Measurements from ENCODE around the gene ARHGEF1. TPM values are rescaled to one million over a fixed set of nuclear protein-coding genes. Genes with fewer than 3 reads are reported as not detected.

ARHGEF1 gene
- total RNA-seq, 1 donor from 2014 or later = 114 TPM

DNA sequence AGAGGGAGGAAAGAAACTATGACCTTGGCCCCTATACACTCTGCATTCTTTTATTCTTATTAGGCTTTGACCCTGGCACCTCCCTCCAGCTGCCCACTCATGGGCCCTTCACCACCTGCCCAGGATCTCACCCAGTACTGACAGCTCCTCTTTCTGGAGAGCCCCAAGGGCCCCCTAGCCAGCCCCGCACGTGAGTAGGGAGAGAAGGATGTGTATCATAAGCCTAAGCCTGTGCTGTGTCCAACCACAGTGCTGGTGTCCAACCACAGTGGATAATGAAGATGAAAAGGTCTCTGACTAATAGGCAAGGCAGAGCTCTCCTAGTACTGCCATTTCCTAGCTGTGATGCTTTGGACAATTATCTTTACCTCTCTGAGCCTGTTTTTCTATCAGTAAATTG is 33.9 kb upstream of the ARHGEF1 start:
- Histone ChIP-seq H3K36me3 (no peaks in the 10 kb centered on the region), H3K27ac (no peak overlapping the region), H3K27me3 (no peaks in the 10 kb centered on the region), H3K4me1 (no peaks in the 10 kb centered on the region), H3K4me3 (no peak overlapping the region), H3K9me3 (no peaks in the 10 kb centered on the region)
- intact Hi-C loops (cut with DNase I) = no loop called here
- no peak for DNase-seq (ENCODE audit: extremely low spot score in 2 of 2)
- no peak for TF ChIP-seq POLR2AphosphoS5 (IDR thresholded peaks at IDR 0.05; ENCODE audit: insufficient read depth in 1 of 2, low read depth in 1 of 2)
- TF ChIP-seq, protein P1, sequence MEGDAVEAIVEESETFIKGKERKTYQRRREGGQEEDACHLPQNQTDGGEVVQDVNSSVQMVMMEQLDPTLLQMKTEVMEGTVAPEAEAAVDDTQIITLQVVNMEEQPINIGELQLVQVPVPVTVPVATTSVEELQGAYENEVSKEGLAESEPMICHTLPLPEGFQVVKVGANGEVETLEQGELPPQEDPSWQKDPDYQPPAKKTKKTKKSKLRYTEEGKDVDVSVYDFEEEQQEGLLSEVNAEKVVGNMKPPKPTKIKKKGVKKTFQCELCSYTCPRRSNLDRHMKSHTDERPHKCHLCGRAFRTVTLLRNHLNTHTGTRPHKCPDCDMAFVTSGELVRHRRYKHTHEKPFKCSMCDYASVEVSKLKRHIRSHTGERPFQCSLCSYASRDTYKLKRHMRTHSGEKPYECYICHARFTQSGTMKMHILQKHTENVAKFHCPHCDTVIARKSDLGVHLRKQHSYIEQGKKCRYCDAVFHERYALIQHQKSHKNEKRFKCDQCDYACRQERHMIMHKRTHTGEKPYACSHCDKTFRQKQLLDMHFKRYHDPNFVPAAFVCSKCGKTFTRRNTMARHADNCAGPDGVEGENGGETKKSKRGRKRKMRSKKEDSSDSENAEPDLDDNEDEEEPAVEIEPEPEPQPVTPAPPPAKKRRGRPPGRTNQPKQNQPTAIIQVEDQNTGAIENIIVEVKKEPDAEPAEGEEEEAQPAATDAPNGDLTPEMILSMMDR (IDR thresholded peaks at IDR 0.05) = no peak

- no peak for DNase-seq (ENCODE audit: extremely low spot score in 2 of 2)
- Histone ChIP-seq H3K27ac (no peak overlapping the region), H3K4me1 (no peaks in the 10 kb centered on the region), H3K9me3 (no peaks in the 10 kb centered on the region), H3K36me3 (no peaks in the 10 kb centered on the region), H3K4me3 (no peak overlapping the region), H3K27me3 (no peaks in the 10 kb centered on the region)
- intact Hi-C loops (cut with DNase I) = no loop called here
- no peak for TF ChIP-seq POLR2A (IDR thresholded peaks at IDR 0.05)
- TF ChIP-seq, protein P1 (IDR thresholded peaks at IDR 0.05) = no peak
- no peak for TF ChIP-seq POLR2AphosphoS5 (IDR thresholded peaks at IDR 0.05; ENCODE audit: insufficient read depth in 1 of 2, low read depth in 1 of 2)
Observed at GRCh38 chr19:41850381-41850780, 32.6 kb upstream of the ARHGEF1 start.

DNA sequence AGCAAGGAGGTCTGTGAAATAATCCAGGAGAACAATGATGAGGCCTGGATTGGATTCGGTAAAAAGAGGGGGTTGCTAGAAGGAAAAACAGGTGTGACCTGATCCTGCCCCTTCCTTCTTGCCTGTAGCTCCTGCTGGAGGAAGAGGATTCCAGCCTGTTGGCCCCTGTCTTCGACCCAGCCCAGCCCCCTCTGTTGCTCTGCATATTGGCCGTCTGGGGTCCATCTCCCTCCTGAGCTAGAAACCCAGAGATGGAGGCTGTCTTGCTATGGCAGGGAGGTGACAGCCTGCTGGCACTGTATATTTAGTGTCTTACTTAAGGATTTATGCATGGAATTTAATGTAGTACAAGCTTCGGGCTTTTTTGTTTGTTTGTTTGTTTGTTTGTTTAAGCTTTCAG is 31.5 kb upstream of the ARHGEF1 start:
- TF ChIP-seq POLR2A (IDR thresholded peaks at IDR 0.05) (no peak), POLR2AphosphoS5 (IDR thresholded peaks at IDR 0.05; ENCODE audit: insufficient read depth in 1 of 2, low read depth in 1 of 2) (no peak)
- TF ChIP-seq, protein P1 (IDR thresholded peaks at IDR 0.05) = no peak
- intact Hi-C loops (cut with DNase I) = no loop called here
- no peak for DNase-seq (ENCODE audit: extremely low spot score in 2 of 2)
- no peaks in the 10 kb centered on the region for H3K9me3 ChIP-seq
- H3K4me3 ChIP-seq = no peak overlapping the region
- H3K36me3 ChIP-seq = no peaks in the 10 kb centered on the region
- no peaks in the 10 kb centered on the region for H3K4me1 ChIP-seq
- no peaks in the 10 kb centered on the region for H3K27me3 ChIP-seq
- no peak overlapping the region for H3K27ac ChIP-seq

DNA sequence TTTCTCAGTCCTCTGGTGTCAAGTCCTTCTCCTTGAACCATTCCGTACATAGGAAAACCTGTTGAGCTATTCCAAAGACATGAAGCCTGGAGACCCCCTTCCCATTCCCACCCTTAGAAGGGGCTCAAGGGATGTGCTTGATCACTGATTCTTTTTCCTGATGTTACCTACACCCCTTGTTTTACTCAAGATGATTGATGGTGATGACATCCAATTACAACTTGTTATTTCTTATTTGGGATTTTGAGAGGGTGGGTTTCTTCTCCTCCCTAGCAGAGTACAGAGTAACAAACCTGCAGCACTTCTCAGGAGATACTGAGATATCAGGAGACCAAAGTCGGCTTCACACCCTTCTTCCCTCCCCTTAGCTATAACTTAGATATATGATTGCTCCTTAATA is 29.6 kb upstream of the ARHGEF1 start:
- no peak for DNase-seq (ENCODE audit: extremely low spot score in 2 of 2)
- Histone ChIP-seq H3K4me3 (no peak overlapping the region), H3K4me1 (no peaks in the 10 kb centered on the region), H3K27ac (no peak overlapping the region), H3K27me3 (no peaks in the 10 kb centered on the region), H3K9me3 (no peaks in the 10 kb centered on the region), H3K36me3 (no peaks in the 10 kb centered on the region)
- TF ChIP-seq POLR2A (IDR thresholded peaks at IDR 0.05) = no peak
- TF ChIP-seq POLR2AphosphoS5 (IDR thresholded peaks at IDR 0.05; ENCODE audit: insufficient read depth in 1 of 2, low read depth in 1 of 2) = no peak
- TF ChIP-seq, protein P1 (IDR thresholded peaks at IDR 0.05) = no peak
- intact Hi-C loops (cut with DNase I) = no loop called here

- DNase-seq (ENCODE audit: extremely low spot score in 2 of 2) = no peak
- no peaks in the 10 kb centered on the region for H3K9me3 ChIP-seq
- TF ChIP-seq POLR2AphosphoS5 (IDR thresholded peaks at IDR 0.05; ENCODE audit: insufficient read depth in 1 of 2, low read depth in 1 of 2) = no peak
- TF ChIP-seq, protein P1 (IDR thresholded peaks at IDR 0.05) = no peak
- TF ChIP-seq POLR2A (IDR thresholded peaks at IDR 0.05) = no peak
- H3K4me3 ChIP-seq = no peak overlapping the region
- H3K27ac ChIP-seq = no peak overlapping the region
- intact Hi-C loops (cut with DNase I) = no loop called here
- H3K27me3 ChIP-seq = no peaks in the 10 kb centered on the region
- H3K4me1 ChIP-seq = no peaks in the 10 kb centered on the region
- H3K36me3 ChIP-seq = no peaks in the 10 kb centered on the region
Observed at GRCh38 chr19:41853768-41854167, 29.2 kb upstream of the ARHGEF1 start.
